Liver (tissue), 9 donors: Measurements from ENCODE around the gene CEP131. TPM values are rescaled to one million over a fixed set of nuclear protein-coding genes. Genes with fewer than 3 reads are reported as not detected.

Source experiments
- DNase-seq: peaks from one replicate; pipeline ENCODE4 v3.0.0-alpha.2; 2017; ENCODE audit warnings: low spot score
- H3K27ac ChIP-seq, 2 donors: one replicate each; pipeline ENCODE4 v1.7.0; 2013; ENCODE audit warnings: inconsistent platforms in 2 of 2, low read length in 2 of 2, control low read depth in 1 of 2, low read depth in 1 of 2, mild to moderate bottlenecking in 1 of 2
- H3K27me3 ChIP-seq, 4 donors: one replicate each; pipeline versions ENCODE4 v1.6.1 to v1.7.0; 2013; ENCODE audit warnings: low read length in 3 of 4, inconsistent platforms in 1 of 4, mild to moderate bottlenecking in 1 of 4, moderate library complexity in 1 of 4; ENCODE audit not compliant: control insufficient read depth in 4 of 4, insufficient read depth in 4 of 4
- H3K36me3 ChIP-seq, 4 donors: one replicate each; pipeline versions ENCODE4 v1.6.1 to v1.7.0; 2013; ENCODE audit warnings: low read length in 3 of 4, mild to moderate bottlenecking in 3 of 4, low read depth in 1 of 4, moderate library complexity in 1 of 4; ENCODE audit not compliant: control insufficient read depth in 4 of 4, insufficient read depth in 3 of 4
- H3K4me1 ChIP-seq, 4 donors: one replicate each; pipeline versions ENCODE4 v1.6.1 to v1.7.0; 2013; ENCODE audit warnings: low read length in 3 of 4, mild to moderate bottlenecking in 3 of 4, moderate library complexity in 1 of 4; ENCODE audit not compliant: control insufficient read depth in 4 of 4, insufficient read depth in 4 of 4
- H3K4me3 ChIP-seq, 3 donors: one replicate each; pipeline versions ENCODE4 v1.6.1 to v1.7.0; 2013; ENCODE audit warnings: low read length in 3 of 3, control low read depth in 1 of 3, low read depth in 1 of 3, mild to moderate bottlenecking in 1 of 3
- H3K9ac ChIP-seq, 2 donors: one replicate each; pipeline ENCODE4 v1.7.0; 2013; ENCODE audit warnings: low read length in 2 of 2, mild to moderate bottlenecking in 2 of 2, moderate library complexity in 2 of 2, control low read depth in 1 of 2, low read depth in 1 of 2
- H3K9me3 ChIP-seq, 4 donors: one replicate each; pipeline versions ENCODE4 v1.6.1 to v1.7.0; 2013; ENCODE audit warnings: low read length in 3 of 4; ENCODE audit not compliant: control insufficient read depth in 4 of 4
- CTCF ChIP-seq: fragments of 150-350 bp; IDR thresholded peaks from 2 replicates; pipeline ENCODE4 v1.5.1; 2017; ENCODE audit warnings: improper control_type of control experiment, low read depth, low read length; ENCODE audit not compliant: missing input control
- EGR1 ChIP-seq, 2 donors: IDR thresholded peaks; 2 replicates each; pipeline ENCODE4 v1.6.1; 2016 to 2018; ENCODE audit warnings: antibody characterized with exemption in 2 of 2, low read depth in 2 of 2
- FOXA1 ChIP-seq: IDR thresholded peaks from 2 replicates; pipeline ENCODE4 v1.6.1; 2016; ENCODE audit warnings: antibody characterized with exemption
- FOXA2 ChIP-seq: IDR thresholded peaks from 2 replicates; pipeline ENCODE4 v1.6.1; 2016; ENCODE audit warnings: antibody characterized with exemption
- GABPA ChIP-seq, 2 donors: IDR thresholded peaks in 1 of 2; conservative IDR thresholded peaks in 1 of 2; 2 replicates each; pipeline ENCODE4 v1.6.1; 2016; ENCODE audit warnings: antibody characterized with exemption in 2 of 2, mild to moderate bottlenecking in 1 of 2, moderate library complexity in 1 of 2
- HNF4A ChIP-seq, 2 donors: conservative IDR thresholded peaks; 2 replicates each; pipeline ENCODE4 v1.6.1; 2016; ENCODE audit warnings: antibody characterized with exemption in 2 of 2, mild to moderate bottlenecking in 2 of 2
- HNF4G ChIP-seq: IDR thresholded peaks from 2 replicates; pipeline ENCODE4 v1.6.1; 2016; ENCODE audit warnings: antibody characterized with exemption
- MAX ChIP-seq: IDR thresholded peaks from 2 replicates; pipeline ENCODE4 v1.6.1; 2016; ENCODE audit warnings: antibody characterized with exemption
- RAD21 ChIP-seq, 2 donors: IDR thresholded peaks; 2 replicates each; pipeline ENCODE4 v1.6.1; 2016; ENCODE audit warnings: antibody characterized with exemption in 2 of 2, mild to moderate bottlenecking in 2 of 2
- SP1 ChIP-seq: IDR thresholded peaks from 2 replicates; pipeline ENCODE4 v1.6.1; 2018; ENCODE audit warnings: antibody characterized with exemption, mild to moderate bottlenecking
- TAF1 ChIP-seq: conservative IDR thresholded peaks from 2 replicates; pipeline ENCODE4 v1.6.1; 2016; ENCODE audit warnings: antibody characterized with exemption, mild to moderate bottlenecking
- YY1 ChIP-seq: IDR thresholded peaks from 2 replicates; pipeline ENCODE4 v1.6.1; 2016; ENCODE audit warnings: antibody characterized with exemption, mild to moderate bottlenecking
- WGBS: extraction: QIAGEN DNeasy Blood & Tissue Kit; methylation state at CpG from one replicate; pipeline ENCODE4 v1.1.7; 2013; 5-methylcytosine and 5-hydroxymethylcytosine counted together
- polyA plus RNA-seq, 2 donors: library from polyadenylated mRNA; stranded (reverse) in 1 of 2; unstranded in 1 of 2; fragments of 200-250 nt in 1 of 2; fragments of >200 nt in 1 of 2; fragmentation: Nextera tagmentation in 1 of 2; extraction: Ambion mirVana in 1 of 2; gene quantifications; one replicate each; pipeline versions ENCODE4 v1.2.1 to v1.2.3, GENCODE V29; 2013 to 2015
- total RNA-seq, 2 donors: library from RNA; depleted of rRNA; stranded (reverse); fragments of >200 nt; gene quantifications; one replicate each; pipeline ENCODE4 v1.2.3, GENCODE V29; 2014
- TF ChIP-seq, protein P1 (sequence below): IDR thresholded peaks from 2 replicates; pipeline ENCODE4 v1.6.1; 2016; ENCODE audit warnings: antibody characterized with exemption, mild to moderate bottlenecking
- donor health status: healthy.
- donor health status: healthy.
- donor health status: healthy.
- donor health status: healthy.
- donor health status: healthy.

The CEP131 gene
- total RNA-seq (1 to 10 TPM; 2.4 to 6.3 TPM), polyA plus RNA-seq (1 to 10 TPM in 1 of 2 donors, under 1 TPM in 1; 0.71 to 2.0 TPM)

- Histone ChIP-seq H3K27me3 (no peaks in the 10 kb centered on the region), H3K9me3 (no peaks in the 10 kb centered on the region), H3K4me3 (peak within 1 kb of the TSS; percentile 26 to 83 (median 46)), H3K27ac (no peak within 1 kb of the TSS), H3K4me1 (peaks cover 10 to 23% (median 13%) of the 10 kb centered on the region in 4 donors), H3K9ac (peak within 1 kb of the TSS in 1 of 2 donors; percentile 47), H3K36me3 (no peaks in the 10 kb centered on the region)
- WGBS, result 2% methylated on average over 79 of the region's 79 CpGs
- peak; percentile 100 for DNase-seq
- TF ChIP-seq EGR1 (IDR thresholded peaks at IDR 0.05; ENCODE audit: low read depth in 2 of 2) (peak; percentile 88 to 93), MAX (no peak), SP1 (peak; percentile 94), CTCF (no peak), GABPA (IDR thresholded peaks at IDR 0.05 in 1 of 2, conservative IDR thresholded peaks at IDR 0.05 in 1 of 2) (peak in 1 of 2 donors; percentile 54)
Measured at GRCh38 chr17:81222906-81223761, at the start of gene CEP131. CEP131 (minus strand) TSS chr17:81222965; CDS start chr17:81220056, 2,909 bp downstream.

DNA sequence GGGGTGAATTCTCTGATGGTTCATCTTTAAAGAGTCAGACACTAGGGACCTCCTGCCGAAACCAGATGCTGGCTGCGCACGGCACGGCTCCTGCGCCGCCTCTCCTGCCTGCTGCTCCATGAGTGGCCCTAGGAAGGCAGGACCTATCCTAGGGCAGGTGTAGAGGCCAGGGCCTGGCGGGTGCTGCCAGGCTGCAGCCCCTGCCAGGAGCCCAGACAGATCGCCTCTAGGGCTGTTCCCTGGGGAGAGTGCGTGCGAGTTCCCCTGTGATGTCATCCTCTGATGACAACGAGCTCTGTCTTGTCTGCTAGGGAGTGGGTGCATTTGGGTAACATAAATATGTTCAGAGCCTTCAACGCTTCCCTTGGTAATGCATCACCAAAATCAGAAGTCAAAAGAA, 48.5 kb upstream of the CEP131 start:
- no peak overlapping the region for H3K4me3 ChIP-seq
- DNase-seq, result no peak
- H3K27me3 ChIP-seq, result no peaks in the 10 kb centered on the region
- TF ChIP-seq HNF4G (no peak), HNF4A (conservative IDR thresholded peaks at IDR 0.05) (no peak), CTCF (no peak), GABPA (IDR thresholded peaks at IDR 0.05 in 1 of 2, conservative IDR thresholded peaks at IDR 0.05 in 1 of 2) (no peak), YY1 (no peak), RAD21 (IDR thresholded peaks at IDR 0.05) (no peak), TAF1 (no peak), SP1 (no peak), FOXA2 (no peak), EGR1 (IDR thresholded peaks at IDR 0.05; ENCODE audit: low read depth in 2 of 2) (no peak), FOXA1 (no peak)
- TF ChIP-seq, protein P1, sequence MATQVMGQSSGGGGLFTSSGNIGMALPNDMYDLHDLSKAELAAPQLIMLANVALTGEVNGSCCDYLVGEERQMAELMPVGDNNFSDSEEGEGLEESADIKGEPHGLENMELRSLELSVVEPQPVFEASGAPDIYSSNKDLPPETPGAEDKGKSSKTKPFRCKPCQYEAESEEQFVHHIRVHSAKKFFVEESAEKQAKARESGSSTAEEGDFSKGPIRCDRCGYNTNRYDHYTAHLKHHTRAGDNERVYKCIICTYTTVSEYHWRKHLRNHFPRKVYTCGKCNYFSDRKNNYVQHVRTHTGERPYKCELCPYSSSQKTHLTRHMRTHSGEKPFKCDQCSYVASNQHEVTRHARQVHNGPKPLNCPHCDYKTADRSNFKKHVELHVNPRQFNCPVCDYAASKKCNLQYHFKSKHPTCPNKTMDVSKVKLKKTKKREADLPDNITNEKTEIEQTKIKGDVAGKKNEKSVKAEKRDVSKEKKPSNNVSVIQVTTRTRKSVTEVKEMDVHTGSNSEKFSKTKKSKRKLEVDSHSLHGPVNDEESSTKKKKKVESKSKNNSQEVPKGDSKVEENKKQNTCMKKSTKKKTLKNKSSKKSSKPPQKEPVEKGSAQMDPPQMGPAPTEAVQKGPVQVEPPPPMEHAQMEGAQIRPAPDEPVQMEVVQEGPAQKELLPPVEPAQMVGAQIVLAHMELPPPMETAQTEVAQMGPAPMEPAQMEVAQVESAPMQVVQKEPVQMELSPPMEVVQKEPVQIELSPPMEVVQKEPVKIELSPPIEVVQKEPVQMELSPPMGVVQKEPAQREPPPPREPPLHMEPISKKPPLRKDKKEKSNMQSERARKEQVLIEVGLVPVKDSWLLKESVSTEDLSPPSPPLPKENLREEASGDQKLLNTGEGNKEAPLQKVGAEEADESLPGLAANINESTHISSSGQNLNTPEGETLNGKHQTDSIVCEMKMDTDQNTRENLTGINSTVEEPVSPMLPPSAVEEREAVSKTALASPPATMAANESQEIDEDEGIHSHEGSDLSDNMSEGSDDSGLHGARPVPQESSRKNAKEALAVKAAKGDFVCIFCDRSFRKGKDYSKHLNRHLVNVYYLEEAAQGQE, result no peak
- H3K4me1 ChIP-seq, result no peaks in the 10 kb centered on the region
- peaks cover 38 to 78% (median 54%) of the 10 kb centered on the region in 4 donors for H3K36me3 ChIP-seq
- H3K9ac ChIP-seq, result no peak overlapping the region
- WGBS, result 97% methylated on average over 12 of the region's 12 CpGs
- no peaks in the 10 kb centered on the region for H3K9me3 ChIP-seq
- no peak overlapping the region for H3K27ac ChIP-seq
